Bronchial epithelial cell (primary cell): Measurements from ENCODE around the gene NTRK3. TPM values are rescaled to one million over a fixed set of nuclear protein-coding genes. Genes with fewer than 3 reads are reported as not detected.

Source experiments
- DNase-seq: peaks from one replicate; pipeline ENCODE4 v3.0.0-alpha.2; 2010; ENCODE audit warnings: low read depth
- FAIRE-seq: peaks from 2 replicates; lab custom pipeline; 2011; peaks lifted over from hg19 to GRCh38; lab: Jason Lieb, UNC
- H3K27me3 ChIP-seq: 2 replicates; pipeline ENCODE4 v1.5.1; 2011; ENCODE audit warnings: low read length; ENCODE audit not compliant: control insufficient read depth, insufficient read depth
- H3K36me3 ChIP-seq: 2 replicates; pipeline ENCODE4 v1.5.1; 2011; ENCODE audit warnings: low read length; ENCODE audit not compliant: control insufficient read depth, insufficient read depth
- H3K4me3 ChIP-seq: 2 replicates; pipeline ENCODE4 v1.5.1; 2011; ENCODE audit warnings: mild to moderate bottlenecking, low read depth, low read length, control low read depth
- CTCF ChIP-seq: IDR thresholded peaks from 2 replicates; pipeline ENCODE4 v1.5.1; 2011; ENCODE audit warnings: mild to moderate bottlenecking, moderate library complexity, low read length, control low read depth, inconsistent platforms; ENCODE audit not compliant: insufficient read depth, severe bottlenecking
- total RNA-seq: library from RNA; depleted of rRNA; stranded (reverse); fragments of >200 nt; gene quantifications from 2 replicates; pipeline ENCODE4 v1.2.1, GENCODE V29; 2014

NTRK3 gene
- total RNA-seq, 1 donor from 2014 or later, result not detected

DNA sequence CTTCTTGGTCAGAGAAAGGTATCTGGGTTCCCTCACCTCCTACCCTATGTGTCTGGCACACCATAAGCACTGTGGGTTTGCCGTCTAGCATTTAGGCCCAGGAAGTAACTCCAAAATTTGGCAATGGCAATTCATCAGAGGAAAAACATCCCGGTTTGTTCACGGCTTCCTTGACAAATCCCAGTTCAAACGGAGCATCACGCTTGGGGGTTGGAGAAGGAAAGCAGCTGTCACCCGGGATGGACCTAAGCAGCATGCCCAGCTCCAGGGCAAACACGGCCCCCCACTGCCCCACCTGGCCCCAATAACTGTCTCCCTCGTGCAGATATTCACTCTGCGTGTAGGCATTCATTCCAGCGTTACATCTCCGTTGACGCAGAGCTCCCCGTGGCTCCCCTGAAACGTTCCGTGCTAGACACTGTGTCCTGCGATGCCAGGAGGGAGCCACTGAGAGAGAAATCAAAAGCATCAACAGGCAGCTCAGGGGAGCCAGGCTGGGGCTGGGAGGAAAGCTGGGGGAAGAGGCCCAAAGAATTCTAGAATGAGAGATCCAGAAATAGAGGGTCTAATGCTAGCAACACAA is 41.4 kb downstream of the NTRK3 start:
- no peaks in the 10 kb centered on the region for H3K36me3 ChIP-seq
- H3K27me3 ChIP-seq, result no peaks in the 10 kb centered on the region
- no peak for FAIRE-seq
- no peak overlapping the region for H3K4me3 ChIP-seq
- TF ChIP-seq CTCF, result no peak
- DNase-seq, result no peak

DNA sequence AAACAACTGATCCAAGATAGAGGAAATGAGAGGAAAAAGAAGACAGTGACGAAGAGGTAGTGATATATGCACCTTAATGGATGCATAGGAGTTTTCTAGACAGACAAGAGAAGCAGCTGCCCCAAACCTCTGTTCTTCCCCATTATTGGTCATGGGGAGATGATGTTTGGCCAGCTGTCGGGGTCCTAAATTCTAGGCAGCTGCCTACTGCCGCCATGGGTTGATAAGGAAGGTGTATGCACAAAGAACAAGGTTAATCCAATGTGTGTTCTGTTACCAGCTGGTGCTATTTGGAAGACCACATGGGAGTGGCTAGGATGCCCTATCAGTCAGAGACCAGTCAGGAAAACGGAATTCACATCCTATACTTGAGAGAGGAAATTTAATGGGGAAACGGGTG is 47.4 kb downstream of the NTRK3 start:
- no peak for TF ChIP-seq CTCF
- Histone ChIP-seq H3K36me3 (no peaks in the 10 kb centered on the region), H3K27me3 (no peaks in the 10 kb centered on the region), H3K4me3 (no peak overlapping the region)
- FAIRE-seq, result no peak
- DNase-seq, result no peak

GRCh38 chr15:88208396-88208795 is 48.1 kb downstream of the NTRK3 start:
- H3K27me3 ChIP-seq, result no peaks in the 10 kb centered on the region
- H3K4me3 ChIP-seq, result no peak overlapping the region
- DNase-seq, result no peak
- TF ChIP-seq CTCF, result no peak
- FAIRE-seq, result no peak
- H3K36me3 ChIP-seq, result no peaks in the 10 kb centered on the region

DNA sequence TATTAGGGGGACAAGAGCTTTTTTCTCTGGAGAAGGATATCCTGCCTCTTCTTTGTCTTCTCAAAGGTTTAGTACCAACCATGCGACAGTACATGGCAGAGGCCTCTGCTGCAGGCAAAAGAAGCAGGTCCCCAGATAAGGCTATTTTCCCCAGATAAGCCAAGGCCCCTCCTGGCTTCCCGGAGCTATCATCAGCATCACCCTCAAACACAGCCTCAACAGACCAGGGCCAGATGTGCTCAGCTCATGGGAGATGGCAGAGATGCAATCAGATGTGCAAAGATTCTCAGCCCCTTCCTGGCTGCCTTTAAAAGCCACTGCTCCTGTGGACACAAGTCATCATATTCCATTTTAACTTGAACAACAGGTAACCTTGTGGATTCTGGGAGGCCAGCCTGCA is 49.0 kb downstream of the NTRK3 start:
- no peak for FAIRE-seq
- no peak for DNase-seq
- no peaks in the 10 kb centered on the region for H3K27me3 ChIP-seq
- TF ChIP-seq CTCF, result no peak
- no peaks in the 10 kb centered on the region for H3K36me3 ChIP-seq
- no peak overlapping the region for H3K4me3 ChIP-seq

DNA sequence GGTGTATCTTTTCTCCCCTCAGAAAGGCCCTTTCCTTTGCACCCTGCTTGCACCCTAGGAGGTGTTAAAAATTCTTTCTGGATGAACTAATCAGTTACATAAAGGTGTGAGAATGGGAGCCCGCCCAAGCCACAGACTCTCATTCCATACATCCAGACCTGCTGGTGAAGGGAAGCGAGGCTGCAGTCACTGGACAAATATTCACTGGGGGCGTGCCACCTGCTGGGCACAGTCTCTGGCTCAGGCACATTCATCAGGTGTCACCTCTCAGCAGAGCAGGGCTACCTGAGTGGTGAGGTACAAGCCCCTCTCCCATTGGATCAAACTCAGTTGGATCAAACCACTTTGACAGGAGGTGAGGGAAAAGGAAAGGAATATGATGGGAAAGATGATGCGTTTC is 52.0 kb downstream of the NTRK3 start:
- DNase-seq (peak; percentile 1), FAIRE-seq (no peak)
- H3K4me3 ChIP-seq, result no peak overlapping the region
- H3K36me3 ChIP-seq, result no peaks in the 10 kb centered on the region
- TF ChIP-seq CTCF, result no peak
- H3K27me3 ChIP-seq, result no peaks in the 10 kb centered on the region

GRCh38 chr15:88202231-88202630 is 54.3 kb downstream of the NTRK3 start:
- no peak for DNase-seq
- H3K4me3 ChIP-seq, result no peak overlapping the region
- H3K27me3 ChIP-seq, result no peaks in the 10 kb centered on the region
- FAIRE-seq, result no peak
- no peak for TF ChIP-seq CTCF
- H3K36me3 ChIP-seq, result no peaks in the 10 kb centered on the region
